RKO (cell line): ENCODE results near the gene SLC39A8.
"Not testable (repeated sequence)": the region's sequence is repeated elsewhere in the genome, so short reads cannot be mapped to it uniquely, and the experiment has no call there.

Experiments
- DNase-seq: peaks from one replicate; pipeline ENCODE4 v3.0.0-alpha.2; 2016; ENCODE audit warnings: low spot score

Gene SLC39A8

DNA sequence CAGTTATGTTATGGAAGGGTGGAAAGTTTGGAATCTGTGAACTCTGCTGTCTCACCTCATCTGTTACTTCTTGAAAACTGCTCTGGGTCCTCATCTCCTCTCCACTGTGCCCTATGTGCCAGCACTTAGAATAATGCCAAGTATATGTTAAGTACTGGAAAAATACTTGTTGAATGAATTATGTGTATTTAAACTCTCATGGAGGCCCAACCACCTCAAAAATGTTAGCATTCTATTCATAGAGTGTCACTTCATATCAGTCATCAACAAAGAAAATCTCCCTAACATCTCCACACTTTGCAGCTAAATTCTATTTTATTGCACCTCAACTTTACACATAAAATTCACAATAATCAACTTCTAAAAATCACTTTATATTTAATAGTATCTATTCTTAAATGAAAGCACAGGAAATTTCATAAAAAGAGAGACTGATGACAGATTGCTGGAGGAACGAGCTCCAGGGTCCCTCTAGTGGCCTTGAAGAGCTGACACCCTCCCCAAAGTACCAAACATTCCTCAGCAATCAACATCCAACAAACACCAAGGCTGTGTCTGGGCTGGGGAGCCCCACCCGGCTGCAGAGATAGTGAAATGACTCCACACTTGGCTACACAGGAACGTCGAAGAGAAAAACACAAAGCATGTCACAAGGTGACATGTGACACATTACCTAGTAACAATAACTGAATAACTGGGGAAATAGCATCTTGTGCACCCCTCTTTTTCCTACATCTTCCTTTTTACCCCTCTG is 45.8 kb downstream of the SLC39A8 start:
- peak; percentile 73 for DNase-seq

DNA sequence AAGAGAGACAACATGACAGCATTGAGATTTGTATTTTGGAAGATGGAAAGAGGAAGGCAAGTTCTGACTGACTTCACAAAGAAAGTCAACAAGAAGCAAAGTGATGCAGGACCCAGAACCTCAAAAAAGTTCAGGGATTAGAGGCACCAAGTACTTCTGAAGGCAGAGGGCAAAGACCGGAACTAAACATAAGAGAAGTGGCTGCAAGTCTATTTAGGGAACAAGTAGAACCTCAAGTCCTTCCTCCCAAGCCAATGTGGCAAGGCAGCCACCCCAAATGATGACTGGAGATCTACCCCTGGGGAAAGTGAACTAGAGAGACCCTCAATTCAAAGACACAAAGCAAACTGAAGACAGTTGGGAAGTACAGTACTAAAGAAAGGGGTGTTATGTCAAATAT is 46.6 kb downstream of the SLC39A8 start:
- DNase-seq = no peak

DNA sequence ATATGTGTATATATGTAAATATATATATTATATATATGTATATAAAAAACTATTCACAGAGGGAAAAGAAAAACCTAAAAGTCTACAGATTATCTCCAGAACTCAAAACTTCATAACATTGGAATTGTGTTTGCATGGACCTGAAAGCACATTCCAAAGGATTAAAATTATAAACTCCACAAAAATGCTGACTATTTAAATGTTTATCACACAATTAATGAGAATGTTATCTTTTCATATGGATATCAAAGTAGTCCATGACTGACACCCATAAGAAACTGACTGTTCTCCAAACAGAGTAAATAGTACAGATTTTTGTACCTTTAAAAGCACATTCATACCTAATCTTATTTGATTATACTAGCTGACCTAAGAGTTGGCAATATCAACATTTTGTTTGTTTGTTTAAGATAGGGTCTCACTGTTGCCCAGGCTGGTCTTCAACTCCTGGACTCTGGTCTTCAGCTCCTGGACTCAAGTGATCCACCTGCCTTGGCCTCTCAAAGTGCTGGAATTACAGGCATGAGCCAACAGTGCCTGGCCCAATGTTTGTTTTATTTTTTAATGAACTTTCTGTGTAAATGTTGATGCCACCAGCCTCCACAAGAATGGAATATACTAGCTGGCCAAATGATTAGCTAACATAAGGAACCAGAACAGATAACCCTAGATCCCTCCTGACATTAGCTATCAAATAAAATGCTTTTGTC is 50.0 kb downstream of the SLC39A8 start:
- DNase-seq = no peak

DNA sequence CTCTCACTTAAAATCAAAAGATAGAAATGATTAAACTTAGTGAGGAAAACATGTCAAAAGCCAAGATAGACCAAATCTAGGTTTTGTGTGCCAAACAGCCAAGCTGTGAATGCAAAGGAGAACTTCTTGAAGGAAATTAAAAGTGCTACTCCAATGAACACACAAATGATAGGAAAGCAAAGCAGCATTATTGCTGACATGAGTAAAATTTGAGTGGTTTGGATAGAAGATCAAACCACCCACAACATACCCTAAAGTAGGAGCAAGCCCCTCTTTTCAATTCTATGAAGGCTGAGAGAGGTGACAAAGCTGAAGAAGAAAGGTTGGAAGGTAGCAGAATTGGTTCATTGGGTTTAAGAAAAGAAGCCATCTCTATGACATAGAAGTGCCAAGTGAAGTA is 56.8 kb downstream of the SLC39A8 start:
- DNase-seq = no peak

DNA sequence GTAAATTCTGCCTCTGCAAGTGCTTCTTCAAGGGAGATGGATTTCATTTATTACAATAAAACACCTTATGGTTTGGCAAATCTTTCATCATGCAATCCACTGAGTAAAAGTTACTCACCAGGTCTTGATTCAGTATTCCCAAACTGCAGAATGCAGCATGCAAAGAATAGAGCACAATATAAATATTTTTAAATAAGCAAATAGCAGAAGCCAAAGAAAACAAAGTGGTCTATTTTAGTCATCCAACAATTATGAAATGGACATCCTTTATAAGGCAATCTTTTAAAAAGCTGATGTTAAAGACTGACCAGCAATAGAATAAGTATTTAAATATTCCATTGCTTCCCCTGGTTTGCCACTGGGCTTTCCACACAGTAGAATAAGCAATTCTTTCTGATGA is 59.5 kb downstream of the SLC39A8 start:
- DNase-seq = no peak

DNA sequence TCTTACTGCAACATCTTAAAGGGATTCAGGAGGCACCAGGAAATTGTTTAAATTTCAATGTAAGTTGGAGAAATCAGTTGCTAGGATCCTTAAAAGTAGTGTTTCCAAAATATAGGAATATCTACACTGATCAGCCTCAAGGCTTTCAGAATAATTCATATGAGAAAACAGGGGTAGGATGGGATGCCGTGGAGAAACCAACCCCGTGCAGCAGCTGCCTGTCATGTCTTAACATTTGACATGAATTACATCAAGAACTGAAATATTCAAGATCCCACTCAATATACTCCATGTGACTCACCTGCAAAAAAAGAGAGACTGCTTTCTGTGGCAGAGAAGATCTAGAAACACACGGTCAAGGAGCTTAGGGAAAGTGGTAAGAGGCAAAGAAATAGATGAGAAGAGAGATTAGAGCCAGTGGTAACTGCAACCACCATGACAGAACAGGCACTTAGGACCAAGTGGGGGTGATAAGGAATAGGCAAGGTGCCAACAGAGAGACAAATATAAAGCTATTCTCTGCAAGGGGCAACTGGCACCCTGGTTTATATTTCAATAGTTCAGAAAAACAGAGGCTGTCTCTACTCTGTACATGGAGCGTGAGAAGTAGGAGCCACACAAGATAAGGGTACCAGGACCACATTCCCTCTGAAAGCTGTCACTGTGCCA is 64.0 kb downstream of the SLC39A8 start:
- no peak for DNase-seq

DNA sequence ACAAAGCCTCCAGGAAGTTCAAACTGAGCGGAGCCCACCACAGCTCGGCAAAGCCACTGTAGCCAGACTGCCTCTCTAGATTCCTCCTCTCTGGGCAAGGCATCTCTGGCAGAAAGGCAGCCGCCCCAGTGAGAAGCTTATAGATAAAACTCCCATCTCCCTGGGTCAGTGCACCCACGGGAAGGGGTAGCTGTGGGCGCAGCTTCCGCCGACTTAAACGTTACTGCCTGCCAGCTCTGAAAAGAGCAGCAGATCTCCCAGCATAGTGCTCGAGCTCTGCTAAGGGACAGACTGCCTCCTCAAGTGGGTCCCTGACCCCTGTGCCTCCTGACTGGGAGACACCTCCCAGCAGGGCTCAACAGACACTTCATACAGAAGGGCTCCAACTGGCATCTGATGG is 72.0 kb downstream of the SLC39A8 start:
- not testable (repeated sequence) for DNase-seq

DNA sequence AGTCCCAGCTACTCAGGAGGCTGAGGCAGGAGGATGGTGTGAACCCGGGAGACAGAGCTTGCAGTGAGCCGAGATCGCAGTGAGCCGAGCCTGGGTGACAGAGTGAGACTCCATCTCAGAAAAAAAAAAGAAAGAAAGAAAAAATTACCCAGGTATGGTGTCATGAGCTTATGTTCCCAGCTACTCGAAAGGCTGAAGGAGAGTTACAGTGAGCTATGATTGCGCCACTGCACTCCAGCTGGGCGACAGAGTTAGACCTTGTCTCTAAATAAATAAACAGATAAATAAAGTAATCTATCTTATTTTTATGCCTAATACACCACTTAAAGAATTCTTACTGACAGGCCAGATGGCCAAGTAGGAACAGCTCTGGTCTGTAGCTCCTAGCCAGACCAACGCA is 73.0 kb downstream of the SLC39A8 start:
- no peak for DNase-seq

DNA sequence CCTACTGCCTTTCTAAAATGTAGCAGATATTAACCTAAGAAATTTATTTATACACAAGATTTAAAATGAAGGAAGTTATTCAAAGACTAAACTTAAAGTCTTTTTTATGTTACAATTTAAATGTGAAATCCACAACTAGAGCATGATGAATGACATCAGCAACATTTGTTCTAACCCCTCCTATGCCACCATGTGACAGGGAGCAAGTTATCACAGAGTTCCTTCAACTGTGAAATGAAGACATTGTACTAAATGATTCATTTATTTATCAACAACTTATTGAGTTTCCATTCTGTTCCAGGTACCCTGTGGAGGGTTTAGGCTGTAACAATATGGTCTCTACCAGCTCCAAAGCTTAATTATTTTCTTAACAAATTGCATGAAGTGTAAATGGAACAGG is 76.9 kb downstream of the SLC39A8 start:
- DNase-seq = no peak

DNA sequence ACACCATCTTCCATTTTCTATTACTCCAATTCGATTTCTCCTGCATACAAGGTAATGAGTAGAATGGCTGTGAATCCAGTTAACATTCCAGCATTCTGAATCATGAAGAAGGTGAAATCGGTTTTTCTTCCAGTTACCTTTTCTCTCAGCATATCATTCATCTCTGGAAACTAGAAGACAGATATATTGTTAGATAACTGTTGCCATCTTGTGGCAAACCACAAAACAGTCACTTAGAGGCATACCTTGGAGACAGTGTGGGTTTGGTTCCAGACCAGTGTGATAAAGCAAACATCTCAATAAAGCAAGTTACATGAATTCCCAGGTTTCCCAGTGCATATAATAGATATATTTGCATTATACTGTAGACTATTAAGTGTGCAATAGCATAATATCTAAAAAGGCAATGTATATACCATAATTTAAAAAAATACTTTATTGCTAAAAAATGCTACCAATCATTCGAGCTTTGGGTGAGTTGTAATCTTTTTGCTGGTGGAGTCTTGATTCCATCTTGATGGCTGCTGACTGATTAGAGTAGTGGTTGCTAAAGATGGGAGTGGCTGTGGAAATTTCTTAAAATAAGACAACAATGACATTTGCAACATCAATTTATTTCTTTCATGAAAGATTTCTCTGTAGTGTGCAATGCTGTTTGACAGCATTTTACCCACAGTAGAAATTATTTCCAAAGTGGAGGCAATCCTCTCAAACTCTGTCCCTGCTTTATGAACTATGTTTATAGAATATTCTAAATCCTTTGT is 82.1 kb downstream of the SLC39A8 start:
- peak; percentile 67 for DNase-seq

DNA sequence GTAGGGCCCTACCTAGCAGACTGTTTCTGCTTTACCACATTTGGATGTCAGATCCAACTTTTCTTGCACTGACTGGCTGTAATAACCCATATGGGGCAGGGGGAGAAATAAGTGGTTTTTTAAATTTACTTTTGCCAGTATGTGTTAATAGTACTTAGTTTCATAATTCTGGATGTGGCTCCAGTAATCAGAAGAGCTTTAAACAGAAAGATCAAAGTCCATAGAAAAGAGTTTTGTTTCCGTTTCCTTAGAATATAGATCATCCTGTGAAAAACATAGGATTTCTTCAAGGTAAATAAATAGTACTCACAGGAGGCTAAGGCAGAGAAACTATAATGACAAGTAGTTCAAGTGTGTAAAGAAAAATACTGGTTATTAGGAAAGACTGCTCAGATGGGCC is 85.6 kb downstream of the SLC39A8 start:
- no peak for DNase-seq

DNA sequence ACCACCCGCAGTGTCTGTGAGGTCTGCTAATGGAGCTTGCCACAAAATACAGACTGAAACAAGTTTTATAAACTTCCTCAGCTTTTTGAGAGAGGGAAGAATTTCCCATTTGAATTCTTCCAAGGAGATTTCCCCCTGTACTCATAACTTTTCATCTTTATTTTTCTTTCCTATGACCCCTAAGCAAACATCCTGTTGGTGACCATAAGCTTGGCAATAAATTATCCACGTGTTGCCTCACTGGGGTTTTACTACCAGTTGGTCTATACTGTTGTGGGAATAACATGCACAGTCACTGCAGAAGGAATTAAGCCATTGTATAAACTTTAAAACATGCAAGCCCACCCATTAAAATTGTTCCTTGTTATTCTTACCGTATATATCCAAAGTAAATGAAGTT is 86.2 kb downstream of the SLC39A8 start:
- DNase-seq = no peak

DNA sequence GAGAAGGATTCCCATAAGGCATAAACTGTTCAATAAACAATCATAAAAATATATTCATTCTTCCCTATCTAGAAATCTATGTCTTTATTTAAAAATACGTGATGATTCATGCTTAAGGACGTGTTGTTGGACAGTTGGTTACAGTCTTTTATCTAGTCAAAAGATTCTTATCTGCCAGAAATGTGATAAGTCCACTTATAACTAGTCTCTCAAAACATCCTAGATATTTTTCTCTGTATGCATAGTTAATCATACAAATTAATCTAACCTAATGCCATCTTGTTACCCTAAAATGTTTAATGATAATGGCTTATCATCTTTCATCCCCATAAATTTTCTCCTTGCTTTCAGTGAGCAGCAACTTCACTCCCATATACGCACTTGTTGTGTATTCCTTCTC is 89.0 kb downstream of the SLC39A8 start:
- DNase-seq = no peak

DNA sequence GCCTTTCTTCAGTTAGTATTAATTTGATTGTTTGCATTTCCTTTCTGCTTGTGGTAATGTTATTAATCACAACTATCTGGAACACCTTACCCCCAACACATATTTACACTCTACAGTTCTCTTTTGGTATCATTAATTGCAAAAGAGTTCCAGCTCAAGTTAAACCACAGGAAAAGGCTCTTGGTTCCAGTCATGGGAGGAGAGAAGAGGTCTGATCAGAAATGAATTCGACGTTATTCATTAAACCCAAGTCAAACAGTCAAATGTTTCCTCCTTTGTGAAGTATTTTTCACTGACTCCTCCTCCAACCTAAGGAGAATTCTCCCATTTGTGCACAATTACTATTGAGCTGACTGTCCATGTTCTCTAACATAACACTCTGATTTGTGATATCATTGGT is 91.4 kb downstream of the SLC39A8 start:
- DNase-seq = no peak

DNA sequence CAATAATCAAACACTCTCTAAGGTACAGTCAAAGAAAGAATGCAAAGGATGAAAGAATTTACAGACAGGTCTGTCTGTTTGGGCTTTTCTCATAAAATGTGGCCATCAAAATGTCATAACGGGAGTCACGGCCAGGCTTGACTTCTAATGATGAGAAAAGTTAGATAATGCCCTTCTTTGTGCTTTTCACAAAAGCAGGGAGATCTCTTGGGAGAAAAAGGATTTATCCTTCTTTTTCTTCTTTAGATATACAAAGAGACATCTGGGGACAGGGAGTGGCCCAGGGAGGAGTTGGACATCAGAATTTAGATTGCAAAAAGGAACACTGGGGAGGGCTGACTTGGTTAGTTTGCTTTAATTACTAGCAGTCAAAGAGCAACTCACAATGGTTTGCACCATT is 93.1 kb downstream of the SLC39A8 start:
- no peak for DNase-seq

DNA sequence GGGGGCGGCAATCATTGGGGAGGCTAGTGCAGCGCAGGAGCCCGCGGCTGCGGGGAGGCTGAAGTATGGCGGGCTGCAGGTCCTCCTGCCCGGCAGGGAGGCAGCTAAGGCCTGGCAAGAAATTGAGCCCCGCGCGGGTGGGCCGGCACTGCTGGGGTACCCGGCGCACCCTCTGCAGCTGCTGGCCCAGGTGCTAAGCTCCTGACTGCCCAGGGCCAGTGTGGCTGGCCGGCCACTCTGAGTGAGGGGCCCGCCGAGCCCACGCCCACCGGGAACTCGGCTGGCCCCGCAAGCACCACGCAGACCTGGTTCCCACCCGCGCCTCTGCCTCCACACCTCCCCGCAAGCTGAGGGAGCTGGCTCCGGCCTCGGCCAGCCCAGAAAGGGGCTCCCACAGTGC is 94.9 kb downstream of the SLC39A8 start:
- no peak for DNase-seq

DNA sequence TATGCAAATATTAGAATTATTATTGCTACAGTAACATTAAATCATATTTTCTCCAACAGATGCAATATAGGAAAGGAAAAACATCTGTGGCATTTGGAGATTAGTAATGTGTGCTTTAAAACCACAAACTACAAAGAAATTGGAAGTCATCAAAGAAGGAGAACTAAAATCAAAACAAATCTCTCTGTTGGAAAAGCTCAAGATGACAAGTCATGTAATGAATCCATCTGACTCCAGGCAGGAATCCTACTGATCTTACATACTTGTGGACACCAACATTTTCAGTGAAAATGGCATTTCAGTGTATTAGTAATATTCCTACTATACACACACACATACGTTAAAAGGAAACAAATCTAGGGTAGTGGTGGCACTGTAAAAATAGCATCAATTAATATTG is 98.2 kb downstream of the SLC39A8 start:
- no peak for DNase-seq

DNA sequence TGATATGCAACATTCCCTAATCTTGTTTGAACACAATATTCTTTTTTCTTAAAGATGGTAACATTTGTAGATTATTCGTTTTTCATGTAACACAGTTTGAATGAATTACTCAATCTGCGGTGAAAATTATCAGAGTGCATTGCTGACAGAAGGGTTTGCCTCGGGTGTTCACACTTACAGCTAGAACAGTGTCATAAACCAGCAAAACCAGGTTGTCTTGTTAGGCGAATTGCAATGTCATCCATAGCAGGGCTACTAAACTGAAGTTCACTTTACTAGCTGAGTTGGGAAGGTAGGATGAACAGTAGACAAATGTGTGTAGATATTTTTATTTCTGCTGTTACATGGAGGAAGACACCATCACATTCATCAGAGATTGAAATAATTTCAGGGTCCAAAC is 98.9 kb downstream of the SLC39A8 start:
- no peak for DNase-seq

DNA sequence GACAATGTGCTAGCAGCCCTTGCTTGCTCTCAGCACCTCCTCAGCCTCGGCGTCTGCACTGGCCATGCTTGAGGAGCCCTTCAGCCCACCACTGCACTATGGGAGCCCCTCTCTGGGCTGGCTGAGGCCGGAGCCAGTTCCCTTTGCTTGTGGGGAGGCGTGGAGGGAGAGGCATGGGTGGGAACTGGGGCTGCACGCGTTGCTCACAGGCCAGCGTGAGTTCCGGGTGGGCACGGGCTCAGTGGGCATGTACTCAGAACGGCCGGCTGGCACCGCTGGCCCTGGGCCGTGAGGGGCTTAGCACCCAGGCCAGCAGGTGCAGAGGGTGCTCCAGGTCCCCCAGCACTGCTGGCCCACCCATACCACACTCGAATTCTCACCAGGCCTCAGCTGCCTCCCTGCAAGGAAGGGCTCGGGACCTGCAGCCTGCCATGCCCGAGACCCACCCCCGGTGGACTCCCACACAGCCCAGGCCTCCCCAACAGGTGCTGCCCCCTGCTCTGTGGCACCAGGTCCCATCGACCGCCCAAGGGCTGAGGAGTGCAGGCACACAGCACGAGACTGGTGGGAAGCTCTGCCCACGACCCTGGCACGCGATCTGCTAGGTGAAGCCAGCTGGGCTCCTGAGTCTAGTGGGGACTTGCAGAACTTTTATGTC is 100.3 kb downstream of the SLC39A8 start:
- DNase-seq = no peak

DNA sequence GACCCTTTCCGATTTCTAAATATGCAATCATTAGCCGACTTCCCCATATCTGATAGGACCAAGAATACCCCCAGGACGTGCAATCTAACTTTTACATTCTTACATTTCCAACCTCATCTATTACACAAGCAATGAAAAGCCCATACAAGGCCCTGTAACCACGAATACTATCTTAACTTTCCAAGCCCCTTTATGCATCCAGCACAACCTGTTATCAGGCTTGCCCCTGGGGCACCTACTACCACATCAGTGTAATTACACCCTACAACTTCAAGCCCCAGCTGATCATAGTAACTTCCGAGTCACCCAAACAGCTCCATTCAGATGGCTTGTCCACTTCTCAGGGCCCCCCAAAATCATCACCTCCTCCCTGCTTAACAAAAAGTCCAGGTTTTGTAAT is 102.0 kb downstream of the SLC39A8 start:
- not testable (repeated sequence) for DNase-seq

DNA sequence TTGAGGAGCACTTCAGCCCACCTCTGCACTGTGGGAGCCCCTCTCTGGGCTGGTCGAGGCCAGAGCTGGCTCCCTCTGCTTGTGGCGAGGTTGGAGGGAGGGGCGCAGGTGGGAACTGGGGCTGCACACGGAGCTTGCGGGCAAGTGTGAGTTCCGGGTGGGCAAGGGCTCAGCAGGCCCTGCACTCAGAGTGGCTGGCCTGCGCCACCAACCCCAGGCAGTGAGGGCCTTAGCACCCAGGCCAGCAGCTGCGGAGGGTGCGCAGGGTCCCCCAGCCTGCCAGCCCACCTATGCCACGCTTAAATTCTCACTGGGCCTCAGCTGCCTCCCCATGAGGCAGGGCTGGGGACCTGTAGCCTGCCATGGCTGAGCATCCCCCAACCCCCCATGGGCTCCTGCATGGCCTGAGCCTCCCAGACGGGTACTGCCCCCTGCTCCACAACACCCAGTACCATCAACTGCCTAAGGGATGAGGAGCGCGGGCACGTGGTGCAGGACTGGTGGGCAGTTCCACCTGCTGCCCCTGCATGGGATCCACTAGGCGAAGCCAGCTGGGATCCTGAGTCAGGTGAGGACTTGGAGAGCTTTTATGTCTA is 110.9 kb downstream of the SLC39A8 start:
- no peak for DNase-seq

DNA sequence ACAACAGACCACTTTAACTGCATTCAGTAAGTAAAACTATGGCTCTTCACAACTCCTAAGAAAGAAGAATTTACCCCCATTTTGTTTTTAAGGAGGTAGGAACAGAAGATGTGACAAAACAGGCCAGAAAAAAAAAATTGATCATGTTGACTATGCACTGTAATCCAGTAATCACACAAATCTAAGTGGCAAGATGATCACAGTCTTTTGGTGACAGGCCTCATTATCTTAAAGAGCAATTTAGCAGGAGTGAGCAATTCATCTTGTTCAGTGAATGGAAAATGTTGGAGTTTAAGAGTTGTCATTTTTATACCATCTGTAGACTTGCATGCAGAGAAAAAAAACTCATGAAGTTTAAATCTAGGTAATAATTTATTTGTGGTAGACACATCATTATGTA is 115.1 kb downstream of the SLC39A8 start:
- DNase-seq = no peak
